Hepatocyte (in vitro differentiated cells): ENCODE data around the gene NPDC1. TPM values are rescaled to one million over a fixed set of nuclear protein-coding genes. Genes with fewer than 3 reads are reported as not detected.

Experiments used
- DNase-seq: peaks from one replicate; pipeline ENCODE4 v3.0.0-alpha.2; 2016; ENCODE audit warnings: low spot score
- H2AFZ ChIP-seq: fragments of 200-600 bp; sonication (generic); 2 replicates; pipeline ENCODE4 v1.6.0; 2016; ENCODE audit warnings: antibody characterized with exemption, mild to moderate bottlenecking
- H3K27ac ChIP-seq: fragments of 200-600 bp; sonication (generic); 2 replicates; pipeline ENCODE4 v1.5.1; 2016; ENCODE audit warnings: mild to moderate bottlenecking
- H3K27me3 ChIP-seq: fragments of 200-600 bp; sonication (generic); 2 replicates; pipeline ENCODE4 v1.6.1; 2016
- H3K36me3 ChIP-seq: fragments of 200-600 bp; sonication (generic); replicated peaks from 2 replicates; pipeline ENCODE4 v1.5.1; 2016; ENCODE audit warnings: low read depth; ENCODE audit not compliant: insufficient read depth
- H3K4me1 ChIP-seq: fragments of 200-600 bp; sonication (generic); 2 replicates; pipeline ENCODE4 v1.5.1; 2016; ENCODE audit warnings: mild to moderate bottlenecking, moderate library complexity; ENCODE audit not compliant: insufficient read depth
- H3K4me2 ChIP-seq: fragments of 200-600 bp; sonication (generic); 2 replicates; pipeline ENCODE4 v1.6.0; 2016
- H3K4me3 ChIP-seq: fragments of 200-600 bp; sonication (generic); 2 replicates; pipeline ENCODE4 v1.5.1; 2016; ENCODE audit warnings: mild to moderate bottlenecking
- H3K79me2 ChIP-seq: fragments of 200-600 bp; sonication (generic); 2 replicates; pipeline ENCODE4 v1.6.0; 2017; ENCODE audit warnings: mild to moderate bottlenecking
- H3K9me2 ChIP-seq: fragments of 200-600 bp; sonication (generic); replicated peaks from 2 replicates; pipeline ENCODE4 v1.6.0; 2017; ENCODE audit warnings: mild to moderate bottlenecking; ENCODE audit not compliant: insufficient read depth
- H3K9me3 ChIP-seq: fragments of 200-600 bp; sonication (generic); 2 replicates; pipeline ENCODE4 v1.5.1; 2016; ENCODE audit warnings: low read depth, mild to moderate bottlenecking
- H4K20me1 ChIP-seq: fragments of 200-600 bp; sonication (generic); 2 replicates; pipeline ENCODE4 v1.6.0; 2016; ENCODE audit warnings: mild to moderate bottlenecking; ENCODE audit not compliant: insufficient read depth, poor library complexity, severe bottlenecking
- EZH2 ChIP-seq: fragments of 200-600 bp; sonication (generic); IDR thresholded peaks from 2 replicates; pipeline ENCODE4 v1.6.1; 2016; ENCODE audit warnings: antibody characterized with exemption, mild to moderate bottlenecking, borderline replicate concordance
- EZH2phosphoT487 ChIP-seq: fragments of 200-600 bp; sonication (generic); IDR thresholded peaks from one replicate; pipeline ENCODE4 v1.6.1; 2018; ENCODE audit warnings: antibody characterized with exemption, mild to moderate bottlenecking, low read depth, moderate library complexity; ENCODE audit not compliant: unreplicated experiment, severe bottlenecking
- WGBS: methylation state at CpG from one replicate; pipeline ENCODE4 v1.1.6; 2016; ENCODE audit warnings: low lambda C conversion rate; ENCODE audit errors: missing lambda C conversion rate; 5-methylcytosine and 5-hydroxymethylcytosine counted together
- polyA plus RNA-seq: library from polyadenylated mRNA; unstranded; fragments of >200 nt; fragmentation: Nextera tagmentation; extraction: Ambion mirVana; gene quantifications from 2 replicates; pipeline ENCODE4 v1.2.1, GENCODE V29; 2016
- small RNA-seq: library from RNA; depleted of rRNA; stranded (forward); fragments of <200 nt; gene quantifications from one replicate; pipeline ENCODE3, GENCODE V24; 2014
- total RNA-seq: library from RNA; depleted of rRNA; stranded (reverse); fragments of >200 nt; gene quantifications from 2 replicates; pipeline ENCODE4 v1.2.3, GENCODE V29; 2014
- TF ChIP-seq, protein P1 (sequence below): fragments of 200-600 bp; sonication (generic); IDR thresholded peaks from 2 replicates; pipeline ENCODE4 v1.5.1; 2016; ENCODE audit warnings: antibody characterized with exemption, mild to moderate bottlenecking; ENCODE audit not compliant: poor library complexity

The NPDC1 gene
- total and polyA plus RNA-seq, 2 experiments from 2014 or later = 12.7 to 72.7 TPM

DNA sequence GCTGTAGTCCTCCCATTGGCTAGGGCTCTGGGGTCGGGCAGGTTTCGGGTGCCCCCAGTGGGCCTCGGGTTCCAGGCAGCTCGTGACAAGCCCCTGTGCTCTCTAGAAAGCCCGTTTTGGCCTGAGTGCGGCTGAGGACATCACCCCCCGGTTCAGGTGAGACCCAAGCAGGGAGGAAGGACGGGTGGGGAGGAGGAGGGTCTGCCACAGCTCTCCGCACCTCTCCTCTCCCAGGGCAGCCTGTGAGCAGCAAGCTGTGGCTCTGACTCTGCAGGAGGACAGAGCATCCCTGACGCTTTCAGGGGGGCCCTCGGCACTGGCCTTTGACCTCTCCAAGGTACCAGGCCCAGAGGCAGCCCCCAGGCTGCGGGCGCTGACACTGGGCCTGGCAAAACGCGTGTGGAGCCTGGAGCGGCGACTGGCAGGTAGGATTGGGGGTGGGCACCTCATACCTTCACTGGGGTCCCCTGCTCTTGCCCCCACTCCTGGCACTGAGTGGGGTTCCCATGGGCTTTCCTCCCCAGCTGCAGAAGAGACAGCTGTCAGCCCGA lies 53.1 kb downstream of the NPDC1 start:
- H3K4me3 ChIP-seq = peak overlapping the region; percentile 67
- H3K9me2 ChIP-seq = no peaks in the 10 kb centered on the region
- H3K79me2 ChIP-seq = peaks cover 7% of the 10 kb centered on the region
- TF ChIP-seq EZH2 = no peak
- TF ChIP-seq EZH2phosphoT487 = no peak
- TF ChIP-seq, protein P1, sequence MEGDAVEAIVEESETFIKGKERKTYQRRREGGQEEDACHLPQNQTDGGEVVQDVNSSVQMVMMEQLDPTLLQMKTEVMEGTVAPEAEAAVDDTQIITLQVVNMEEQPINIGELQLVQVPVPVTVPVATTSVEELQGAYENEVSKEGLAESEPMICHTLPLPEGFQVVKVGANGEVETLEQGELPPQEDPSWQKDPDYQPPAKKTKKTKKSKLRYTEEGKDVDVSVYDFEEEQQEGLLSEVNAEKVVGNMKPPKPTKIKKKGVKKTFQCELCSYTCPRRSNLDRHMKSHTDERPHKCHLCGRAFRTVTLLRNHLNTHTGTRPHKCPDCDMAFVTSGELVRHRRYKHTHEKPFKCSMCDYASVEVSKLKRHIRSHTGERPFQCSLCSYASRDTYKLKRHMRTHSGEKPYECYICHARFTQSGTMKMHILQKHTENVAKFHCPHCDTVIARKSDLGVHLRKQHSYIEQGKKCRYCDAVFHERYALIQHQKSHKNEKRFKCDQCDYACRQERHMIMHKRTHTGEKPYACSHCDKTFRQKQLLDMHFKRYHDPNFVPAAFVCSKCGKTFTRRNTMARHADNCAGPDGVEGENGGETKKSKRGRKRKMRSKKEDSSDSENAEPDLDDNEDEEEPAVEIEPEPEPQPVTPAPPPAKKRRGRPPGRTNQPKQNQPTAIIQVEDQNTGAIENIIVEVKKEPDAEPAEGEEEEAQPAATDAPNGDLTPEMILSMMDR = no peak
- WGBS = 46% methylated on average over 17 of the region's 18 CpGs
- no peaks in the 10 kb centered on the region for H3K27me3 ChIP-seq
- H3K4me1 ChIP-seq = peaks cover 17% of the 10 kb centered on the region
- H3K36me3 ChIP-seq = no peaks in the 10 kb centered on the region
- DNase-seq = no peak
- H2AFZ ChIP-seq = no peak overlapping the region
- peak overlapping the region; percentile 80 for H3K27ac ChIP-seq
- no peaks in the 10 kb centered on the region for H3K9me3 ChIP-seq
- H4K20me1 ChIP-seq = no peaks in the 10 kb centered on the region
- peak overlapping the region; percentile 85 for H3K4me2 ChIP-seq

DNA sequence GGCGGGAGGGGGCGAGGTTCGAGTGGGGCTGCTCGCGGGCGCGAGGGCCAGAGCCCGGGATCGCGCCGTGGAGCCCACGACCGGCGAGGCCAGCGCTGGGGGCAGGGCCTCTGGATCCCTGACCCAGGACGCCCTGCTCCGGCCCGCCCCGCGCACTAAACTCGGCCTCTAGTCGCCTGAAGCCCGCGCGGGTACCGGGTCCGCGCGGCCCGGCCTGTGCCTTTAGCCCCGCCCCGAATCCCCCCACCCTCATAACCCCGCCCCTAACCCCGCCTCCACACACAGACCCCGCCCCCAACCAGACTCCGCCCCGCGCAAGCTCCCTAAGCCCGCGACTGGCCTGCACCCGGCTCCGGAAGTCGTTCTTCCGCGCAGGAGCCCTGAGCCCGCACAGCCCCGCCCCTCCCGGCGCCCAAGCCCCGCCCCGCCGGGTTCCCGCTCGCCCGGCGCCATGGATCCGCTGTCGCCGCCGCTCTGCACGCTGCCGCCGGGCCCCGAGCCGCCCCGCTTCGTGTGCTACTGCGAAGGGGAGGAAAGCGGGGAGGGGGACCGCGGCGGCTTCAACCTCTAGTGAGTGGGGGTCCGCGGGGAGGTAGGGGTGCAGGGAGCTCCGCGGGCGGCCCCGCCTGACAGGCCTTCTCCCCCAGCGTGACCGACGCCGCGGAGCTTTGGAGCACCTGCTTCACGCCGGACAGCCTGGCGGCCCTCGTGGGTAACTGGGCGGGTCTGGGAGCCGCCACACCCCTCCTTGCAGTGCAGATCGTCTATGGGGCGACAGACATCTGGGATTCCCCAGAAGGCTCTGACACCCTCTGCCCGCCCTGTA lies 53.8 kb downstream of the NPDC1 start, which contains the start of gene PAXX:
PAXX (plus strand) TSS at position 430 of the 826 bp plus-strand sequence; CDS start at position 452, 22 bp downstream.
- WGBS = 4% methylated on average over 19 of the region's 92 CpGs
- Histone ChIP-seq H2AFZ (peak within 1 kb of the TSS; percentile 85), H3K9me2 (no peaks in the 10 kb centered on the region), H3K4me1 (peaks cover 16% of the 10 kb centered on the region), H3K36me3 (no peaks in the 10 kb centered on the region), H3K27me3 (no peaks in the 10 kb centered on the region), H3K27ac (peak within 1 kb of the TSS; percentile 87), H3K4me2 (peak within 1 kb of the TSS; percentile 85), H3K9me3 (no peaks in the 10 kb centered on the region), H3K79me2 (peaks cover 7% of the 10 kb centered on the region), H3K4me3 (peak within 1 kb of the TSS; percentile 67), H4K20me1 (no peaks in the 10 kb centered on the region)
- TF ChIP-seq EZH2 (no peak), EZH2phosphoT487 (no peak)
- TF ChIP-seq, protein P1 = no peak
- peak; percentile 96 for DNase-seq

DNA sequence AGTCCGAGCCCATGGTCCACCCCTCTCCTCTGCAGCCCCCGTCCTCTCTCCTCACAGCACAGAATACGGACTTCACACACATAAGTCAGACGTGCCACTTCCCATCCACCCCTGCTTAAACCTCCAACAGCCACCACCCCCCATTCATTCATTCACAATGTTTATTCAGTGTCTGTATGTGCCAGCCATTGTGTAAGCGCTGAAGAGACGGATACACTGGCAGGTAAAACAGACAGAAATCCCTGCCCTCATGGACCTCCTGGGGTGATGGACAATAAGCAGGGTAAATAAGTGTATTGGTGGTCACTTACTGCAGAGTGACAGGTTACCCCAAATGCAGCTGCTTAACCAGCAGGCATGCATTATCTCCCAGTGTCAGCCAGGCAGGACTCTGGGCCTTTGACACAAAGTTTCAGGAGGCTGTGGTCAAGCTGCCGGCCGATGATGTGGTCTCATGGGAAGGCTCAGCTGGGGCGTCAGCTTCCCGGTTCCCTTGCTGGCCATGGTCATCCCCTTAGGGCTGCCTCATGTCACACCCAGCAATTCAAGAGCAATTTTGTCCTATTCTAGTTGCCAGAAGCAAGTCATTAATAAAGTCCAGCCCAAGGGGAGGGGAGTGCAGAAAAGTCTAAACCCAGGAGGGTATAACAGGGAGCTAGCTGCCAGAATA lies 55.6 kb downstream of the NPDC1 start:
- TF ChIP-seq EZH2phosphoT487 (no peak), EZH2 (no peak)
- TF ChIP-seq, protein P1 = no peak
- no peaks in the 10 kb centered on the region for H3K36me3 ChIP-seq
- peaks cover 7% of the 10 kb centered on the region for H3K79me2 ChIP-seq
- WGBS = 77% methylated on average over 10 of the region's 10 CpGs
- H3K4me2 ChIP-seq = no peak overlapping the region
- H3K9me3 ChIP-seq = no peaks in the 10 kb centered on the region
- peaks cover 10% of the 10 kb centered on the region for H3K27me3 ChIP-seq
- H3K4me1 ChIP-seq = peaks cover 3% of the 10 kb centered on the region
- no peak overlapping the region for H3K27ac ChIP-seq
- H2AFZ ChIP-seq = no peak overlapping the region
- H4K20me1 ChIP-seq = no peaks in the 10 kb centered on the region
- H3K9me2 ChIP-seq = no peaks in the 10 kb centered on the region
- DNase-seq = no peak
- H3K4me3 ChIP-seq = no peak overlapping the region

Small RNA genes within 50 kb of the gene (small RNA-seq; reads per million reads assigned to genes)
- not detected for gene RF00153

Other genes with a start within 250 kb of the NPDC1 start
Only the 30 nearest of the 37 such genes appear.
- gene MAMDC4, start 193.8 kb downstream of the NPDC1 start, total RNA-seq = 7.9 and 8.5 TPM in 2 replicates
- 12.7 and 16.9 TPM in 2 replicates for gene MAMDC4, start 193.8 kb downstream of the NPDC1 start, polyA plus RNA-seq
- gene EDF1, start 179.9 kb downstream of the NPDC1 start, total RNA-seq = 318 and 372 TPM in 2 replicates
- 508 and 568 TPM in 2 replicates for gene EDF1, start 179.9 kb downstream of the NPDC1 start, polyA plus RNA-seq
- 7.6 TPM in 2 replicates for gene TRAF2, start 159.7 kb downstream of the NPDC1 start, total RNA-seq
- gene TRAF2, start 159.7 kb downstream of the NPDC1 start, polyA plus RNA-seq = 12.4 and 12.6 TPM in 2 replicates
- 141 and 179 TPM in 2 replicates for gene FBXW5, start 101.4 kb downstream of the NPDC1 start, total RNA-seq
- 160 and 172 TPM in 2 replicates for gene FBXW5, start 101.4 kb downstream of the NPDC1 start, polyA plus RNA-seq
- gene C8G, start 100.9 kb downstream of the NPDC1 start, total RNA-seq = 5.7 and 15.7 TPM in 2 replicates
- gene C8G, start 100.9 kb downstream of the NPDC1 start, polyA plus RNA-seq = 15.4 and 15.7 TPM in 2 replicates
- gene LCN12, start 93.9 kb downstream of the NPDC1 start, total RNA-seq = 1.6 and 4.1 TPM in 2 replicates
- 27.4 and 36.8 TPM in 2 replicates for gene LCN12, start 93.9 kb downstream of the NPDC1 start, polyA plus RNA-seq
- gene PTGDS, start 68.7 kb downstream of the NPDC1 start, total RNA-seq = 56.0 and 56.4 TPM in 2 replicates
- gene PTGDS, start 68.7 kb downstream of the NPDC1 start, polyA plus RNA-seq = 290 and 383 TPM in 2 replicates
- gene LCNL1, start 63.2 kb downstream of the NPDC1 start, total RNA-seq = 0.04 and 0.13 TPM in 2 replicates
- gene LCNL1, start 63.2 kb downstream of the NPDC1 start, polyA plus RNA-seq = 0.47 and 2.2 TPM in 2 replicates
- 35.1 and 39.5 TPM in 2 replicates for gene PAXX, start 53.8 kb downstream of the NPDC1 start, total RNA-seq
- 89.5 and 97.5 TPM in 2 replicates for gene PAXX, start 53.8 kb downstream of the NPDC1 start, polyA plus RNA-seq
- 6.6 and 9.9 TPM in 2 replicates for gene CLIC3, start 49.6 kb downstream of the NPDC1 start, total RNA-seq
- gene CLIC3, start 49.6 kb downstream of the NPDC1 start, polyA plus RNA-seq = 45.0 and 63.5 TPM in 2 replicates
- 12.7 and 14.6 TPM in 2 replicates for gene ABCA2, start 17.9 kb downstream of the NPDC1 start, total RNA-seq
- 15.6 and 21.8 TPM in 2 replicates for gene ABCA2, start 17.9 kb downstream of the NPDC1 start, polyA plus RNA-seq
- gene FUT7, start 14.1 kb downstream of the NPDC1 start, total RNA-seq = not detected in 2 replicates
- gene FUT7, start 14.1 kb downstream of the NPDC1 start, polyA plus RNA-seq = 0.06 TPM in 1 of 2 replicates, not detected in the other
- gene ENTPD2, start 7.9 kb upstream of the NPDC1 start, total RNA-seq = 1.8 and 2.3 TPM in 2 replicates
- gene ENTPD2, start 7.9 kb upstream of the NPDC1 start, polyA plus RNA-seq = 1.1 and 3.2 TPM in 2 replicates
- 4.6 and 7.5 TPM in 2 replicates for gene SAPCD2, start 24.4 kb upstream of the NPDC1 start, total RNA-seq
- gene SAPCD2, start 24.4 kb upstream of the NPDC1 start, polyA plus RNA-seq = 4.8 and 5.6 TPM in 2 replicates
- 11.2 and 15.6 TPM in 2 replicates for gene UAP1L1, start 31.3 kb upstream of the NPDC1 start, total RNA-seq
- 39.1 and 40.1 TPM in 2 replicates for gene UAP1L1, start 31.3 kb upstream of the NPDC1 start, polyA plus RNA-seq
- 54.6 and 60.8 TPM in 2 replicates for gene MAN1B1, start 40.8 kb upstream of the NPDC1 start, total RNA-seq
- gene MAN1B1, start 40.8 kb upstream of the NPDC1 start, polyA plus RNA-seq = 94.2 and 101 TPM in 2 replicates
- 206 and 207 TPM in 2 replicates for gene DPP7, start 68.6 kb upstream of the NPDC1 start, total RNA-seq
- 544 and 678 TPM in 2 replicates for gene DPP7, start 68.6 kb upstream of the NPDC1 start, polyA plus RNA-seq
- not detected in 2 replicates for gene GRIN1, start 93.0 kb upstream of the NPDC1 start, total RNA-seq
- gene GRIN1, start 93.0 kb upstream of the NPDC1 start, polyA plus RNA-seq = not detected in 2 replicates
- gene LRRC26, start 123.9 kb upstream of the NPDC1 start, total RNA-seq = 0.73 and 1.1 TPM in 2 replicates
- 0.89 and 2.6 TPM in 2 replicates for gene LRRC26, start 123.9 kb upstream of the NPDC1 start, polyA plus RNA-seq
- not detected in 2 replicates for gene TMEM210, start 125.9 kb upstream of the NPDC1 start, total RNA-seq
- not detected in 2 replicates for gene TMEM210, start 125.9 kb upstream of the NPDC1 start, polyA plus RNA-seq
- 21.3 and 26.2 TPM in 2 replicates for gene ANAPC2, start 142.4 kb upstream of the NPDC1 start, total RNA-seq
- gene ANAPC2, start 142.4 kb upstream of the NPDC1 start, polyA plus RNA-seq = 12.2 and 16.2 TPM in 2 replicates
- gene SSNA1, start 142.5 kb upstream of the NPDC1 start, total RNA-seq = 74.3 and 82.2 TPM in 2 replicates
- 128 and 137 TPM in 2 replicates for gene SSNA1, start 142.5 kb upstream of the NPDC1 start, polyA plus RNA-seq
- 27.6 and 34.4 TPM in 2 replicates for gene TPRN, start 154.6 kb upstream of the NPDC1 start, total RNA-seq
- gene TPRN, start 154.6 kb upstream of the NPDC1 start, polyA plus RNA-seq = 82.3 and 104 TPM in 2 replicates
- gene TMEM203, start 159.5 kb upstream of the NPDC1 start, total RNA-seq = 37.6 and 43.5 TPM in 2 replicates
- gene TMEM203, start 159.5 kb upstream of the NPDC1 start, polyA plus RNA-seq = 48.3 and 60.7 TPM in 2 replicates
- gene NDOR1, start 159.5 kb upstream of the NPDC1 start, total RNA-seq = 4.4 and 7.8 TPM in 2 replicates
- gene NDOR1, start 159.5 kb upstream of the NPDC1 start, polyA plus RNA-seq = 12.3 and 17.6 TPM in 2 replicates
- 1.6 and 2.3 TPM in 2 replicates for gene RNF208, start 176.1 kb upstream of the NPDC1 start, total RNA-seq
- 3.3 and 6.6 TPM in 2 replicates for gene RNF208, start 176.1 kb upstream of the NPDC1 start, polyA plus RNA-seq
- 1.4 and 2.4 TPM in 2 replicates for gene CYSRT1, start 179.0 kb upstream of the NPDC1 start, total RNA-seq
- gene CYSRT1, start 179.0 kb upstream of the NPDC1 start, polyA plus RNA-seq = 2.1 and 4.3 TPM in 2 replicates
- 0.68 and 1.4 TPM in 2 replicates for gene RNF224, start 181.3 kb upstream of the NPDC1 start, total RNA-seq
- 0.88 and 1.1 TPM in 2 replicates for gene RNF224, start 181.3 kb upstream of the NPDC1 start, polyA plus RNA-seq
- gene SLC34A3, start 184.7 kb upstream of the NPDC1 start, total RNA-seq = 1.8 and 2.7 TPM in 2 replicates
- gene SLC34A3, start 184.7 kb upstream of the NPDC1 start, polyA plus RNA-seq = 2.1 and 4.7 TPM in 2 replicates
- gene TUBB4B, start 195.1 kb upstream of the NPDC1 start, total RNA-seq = 309 and 313 TPM in 2 replicates
- gene TUBB4B, start 195.1 kb upstream of the NPDC1 start, polyA plus RNA-seq = 388 and 446 TPM in 2 replicates